Neural cell (in vitro differentiated cells): ENCODE data around the gene C1QTNF7. TPM values are rescaled to one million over a fixed set of nuclear protein-coding genes. Genes with fewer than 3 reads are reported as not detected.

Experiments used
- H2AFZ ChIP-seq: fragments of 200-600, 300-800 bp; sonication (generic), shearing (Covaris generic); 2 replicates; pipeline ENCODE4 v1.6.0; 2014; ENCODE audit warnings: low read depth, mild to moderate bottlenecking, antibody characterized with exemption, low read length, moderate library complexity
- H3F3A ChIP-seq: fragments of 200-600 bp; shearing (Covaris generic); 2 replicates; pipeline ENCODE4 v1.6.1; 2016; ENCODE audit warnings: mild to moderate bottlenecking, moderate library complexity, mixed read lengths, antibody characterized with exemption, low read length; ENCODE audit not compliant: insufficient read depth, poor library complexity, severe bottlenecking
- H3K27ac ChIP-seq: fragments of 200-600, 300-800 bp; sonication (generic), shearing (Covaris generic); 2 replicates; pipeline ENCODE4 v1.5.1; 2014; ENCODE audit warnings: mild to moderate bottlenecking, low read length, moderate library complexity
- H3K27me3 ChIP-seq: fragments of 300-800, 200-600 bp; sonication (generic), shearing (Covaris generic); 2 replicates; pipeline ENCODE4 v1.6.0; 2014; ENCODE audit warnings: mild to moderate bottlenecking, low read depth, low read length, moderate library complexity; ENCODE audit not compliant: insufficient read depth
- H3K36me3 ChIP-seq: fragments of 300-800, 200-600 bp; sonication (generic), shearing (Covaris generic); 2 replicates; pipeline ENCODE4 v1.5.1; 2014; ENCODE audit warnings: mild to moderate bottlenecking, antibody characterized with exemption, low read length, moderate library complexity; ENCODE audit not compliant: insufficient read depth
- H3K4me2 ChIP-seq: fragments of 300-800, 200-600 bp; sonication (generic), shearing (Covaris generic); 2 replicates; pipeline ENCODE4 v1.6.0; 2014; ENCODE audit warnings: mild to moderate bottlenecking, low read length
- H3K4me3 ChIP-seq: fragments of 300-800, 200-600 bp; sonication (generic), shearing (Covaris generic); 2 replicates; pipeline ENCODE4 v1.5.1; 2014; ENCODE audit warnings: mild to moderate bottlenecking, low read length, moderate library complexity
- H3K79me2 ChIP-seq: fragments of 200-600 bp; shearing (Covaris generic); replicated peaks from 2 replicates; pipeline ENCODE4 v1.6.0; 2014; ENCODE audit warnings: mild to moderate bottlenecking, low read length, moderate library complexity; ENCODE audit not compliant: insufficient read depth
- H3K9ac ChIP-seq: fragments of 300-800, 200-600 bp; sonication (generic), shearing (Covaris generic); 2 replicates; pipeline ENCODE4 v1.6.1; 2016; ENCODE audit warnings: mild to moderate bottlenecking, low read length, mixed read lengths
- H3K9me2 ChIP-seq: fragments of 200-600 bp; shearing (Covaris generic); 2 replicates; pipeline ENCODE4 v1.6.1; 2016; ENCODE audit warnings: mild to moderate bottlenecking, low read length, mixed read lengths; ENCODE audit not compliant: insufficient read depth
- H3K9me3 ChIP-seq: fragments of 200-600, 300-800 bp; sonication (generic), shearing (Covaris generic); 2 replicates; pipeline ENCODE4 v1.6.1; 2016; ENCODE audit warnings: mild to moderate bottlenecking, mixed run types, low read length, moderate library complexity, mixed read lengths
- H4K20me1 ChIP-seq: fragments of 200-600 bp; shearing (Covaris generic); 2 replicates; pipeline ENCODE4 v1.6.1; 2016; ENCODE audit warnings: mild to moderate bottlenecking, mixed run types; ENCODE audit not compliant: insufficient read depth
- CTCF ChIP-seq: fragments of 450-650 bp; IDR thresholded peaks from 2 replicates; pipeline ENCODE4 v1.5.1; 2014; ENCODE audit warnings: antibody characterized with exemption, mild to moderate bottlenecking, moderate library complexity; ENCODE audit not compliant: poor library complexity, severe bottlenecking
- EP300 ChIP-seq: fragments of 450-650 bp; conservative IDR thresholded peaks from 2 replicates; pipeline ENCODE4 v1.6.1; 2014; ENCODE audit warnings: antibody characterized with exemption, mild to moderate bottlenecking, moderate library complexity; ENCODE audit not compliant: poor library complexity, severe bottlenecking
- EZH2 ChIP-seq: fragments of 200-600, 300-800 bp; shearing (Covaris generic), sonication (generic); IDR thresholded peaks from 2 replicates; pipeline ENCODE4 v1.6.1; 2014; ENCODE audit warnings: antibody characterized with exemption, low read length, borderline replicate concordance, mild to moderate bottlenecking; ENCODE audit not compliant: insufficient read depth, poor library complexity, severe bottlenecking
- MXI1 ChIP-seq: fragments of 450-650 bp; conservative IDR thresholded peaks from 2 replicates; pipeline ENCODE4 v1.6.1; 2014; ENCODE audit warnings: antibody characterized with exemption, mild to moderate bottlenecking; ENCODE audit not compliant: poor library complexity, severe bottlenecking
- POLR2AphosphoS5 ChIP-seq: IDR thresholded peaks from 2 replicates; pipeline ENCODE4 v1.6.1; 2012
- RAD21 ChIP-seq: fragments of 450-650 bp; conservative IDR thresholded peaks from 2 replicates; pipeline ENCODE4 v1.6.1; 2014; ENCODE audit warnings: antibody characterized with exemption, mild to moderate bottlenecking, moderate library complexity
- REST ChIP-seq: IDR thresholded peaks from 2 replicates; pipeline ENCODE4 v1.6.1; 2012; ENCODE audit warnings: borderline replicate concordance
- SMC3 ChIP-seq: fragments of 450-650 bp; conservative IDR thresholded peaks from 2 replicates; pipeline ENCODE4 v1.6.1; 2014; ENCODE audit warnings: antibody characterized with exemption, mild to moderate bottlenecking, moderate library complexity; ENCODE audit not compliant: poor library complexity
- TAF1 ChIP-seq: IDR thresholded peaks from 2 replicates; pipeline ENCODE4 v1.6.1; 2012; ENCODE audit warnings: low read depth
- polyA plus RNA-seq: library from polyadenylated mRNA; depleted of rRNA; stranded (reverse); fragments of >200 nt; gene quantifications from 2 replicates; pipeline ENCODE4 v1.2.3, GENCODE V29; 2014

C1QTNF7 gene
- polyA plus RNA-seq, 1 donor from 2014 or later = not detected

- no peak overlapping the region for H3K27ac ChIP-seq
- H3K4me3 ChIP-seq = no peak overlapping the region
- TF ChIP-seq TAF1 (no peak), POLR2AphosphoS5 (no peak), CTCF (no peak), RAD21 (no peak), EP300 (no peak), MXI1 (no peak), REST (no peak), SMC3 (no peak), EZH2 (no peak)
- no peaks in the 10 kb centered on the region for H3K27me3 ChIP-seq
- H3K79me2 ChIP-seq = no peaks in the 10 kb centered on the region
- no peaks in the 10 kb centered on the region for H4K20me1 ChIP-seq
- no peaks in the 10 kb centered on the region for H3K9me3 ChIP-seq
- H2AFZ ChIP-seq = no peak overlapping the region
- H3K36me3 ChIP-seq = no peaks in the 10 kb centered on the region
- H3K9ac ChIP-seq = no peak overlapping the region
- no peak overlapping the region for H3K4me2 ChIP-seq
- no peaks in the 10 kb centered on the region for H3F3A ChIP-seq
- H3K9me2 ChIP-seq = no peaks in the 10 kb centered on the region
These were observed 42.3 kb upstream of the C1QTNF7 start for GRCh38 chr4:15385515-15385914.

- no peaks in the 10 kb centered on the region for H3K79me2 ChIP-seq
- H3K9ac ChIP-seq = no peak overlapping the region
- H3K27me3 ChIP-seq = no peaks in the 10 kb centered on the region
- no peak overlapping the region for H3K4me3 ChIP-seq
- H3F3A ChIP-seq = no peaks in the 10 kb centered on the region
- TF ChIP-seq EP300 (no peak), MXI1 (no peak), TAF1 (no peak), REST (no peak), CTCF (no peak), POLR2AphosphoS5 (no peak), EZH2 (no peak), SMC3 (no peak), RAD21 (no peak)
- no peak overlapping the region for H3K4me2 ChIP-seq
- no peaks in the 10 kb centered on the region for H3K9me3 ChIP-seq
- H3K9me2 ChIP-seq = no peaks in the 10 kb centered on the region
- no peaks in the 10 kb centered on the region for H4K20me1 ChIP-seq
- H3K27ac ChIP-seq = no peak overlapping the region
- no peaks in the 10 kb centered on the region for H3K36me3 ChIP-seq
- no peak overlapping the region for H2AFZ ChIP-seq
These were observed 41.9 kb upstream of the C1QTNF7 start for GRCh38 chr4:15385928-15386327.
